ENCODE data around the gene RAB7A.

DNA sequence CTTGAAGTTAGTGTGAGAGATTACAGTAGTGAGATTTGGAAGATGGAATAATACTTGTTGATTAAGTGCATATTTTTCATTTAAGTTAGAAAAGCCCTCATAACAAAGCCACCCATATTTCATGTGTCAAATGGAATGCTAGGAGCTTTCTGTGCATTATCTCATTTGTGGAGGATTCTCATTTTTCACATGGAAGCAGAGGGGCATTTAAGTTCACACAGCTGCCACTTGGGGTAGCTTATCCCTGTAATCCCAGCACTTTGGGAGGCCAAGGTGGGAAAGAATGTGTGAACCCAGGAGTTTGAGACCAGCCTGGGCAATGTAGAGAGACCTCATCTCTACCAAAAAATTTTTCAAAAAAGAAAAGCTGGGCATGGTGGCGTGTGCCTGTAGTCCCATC lies 55.2 kb downstream of the RAB7A start:
- TF ChIP-seq, protein P1, sequence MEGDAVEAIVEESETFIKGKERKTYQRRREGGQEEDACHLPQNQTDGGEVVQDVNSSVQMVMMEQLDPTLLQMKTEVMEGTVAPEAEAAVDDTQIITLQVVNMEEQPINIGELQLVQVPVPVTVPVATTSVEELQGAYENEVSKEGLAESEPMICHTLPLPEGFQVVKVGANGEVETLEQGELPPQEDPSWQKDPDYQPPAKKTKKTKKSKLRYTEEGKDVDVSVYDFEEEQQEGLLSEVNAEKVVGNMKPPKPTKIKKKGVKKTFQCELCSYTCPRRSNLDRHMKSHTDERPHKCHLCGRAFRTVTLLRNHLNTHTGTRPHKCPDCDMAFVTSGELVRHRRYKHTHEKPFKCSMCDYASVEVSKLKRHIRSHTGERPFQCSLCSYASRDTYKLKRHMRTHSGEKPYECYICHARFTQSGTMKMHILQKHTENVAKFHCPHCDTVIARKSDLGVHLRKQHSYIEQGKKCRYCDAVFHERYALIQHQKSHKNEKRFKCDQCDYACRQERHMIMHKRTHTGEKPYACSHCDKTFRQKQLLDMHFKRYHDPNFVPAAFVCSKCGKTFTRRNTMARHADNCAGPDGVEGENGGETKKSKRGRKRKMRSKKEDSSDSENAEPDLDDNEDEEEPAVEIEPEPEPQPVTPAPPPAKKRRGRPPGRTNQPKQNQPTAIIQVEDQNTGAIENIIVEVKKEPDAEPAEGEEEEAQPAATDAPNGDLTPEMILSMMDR (IDR thresholded peaks at IDR 0.05): no peak
- no peak for TF ChIP-seq EZH2 (IDR thresholded peaks at IDR 0.05)
